CD4-positive, alpha-beta T cell treated with Interleukin-4 for 1 hour (primary cell): ENCODE results near the gene MED27.

Source experiments
- DNase-seq, 2 donors: peaks; one replicate each; pipeline ENCODE4 v3.0.0-alpha.2; 2020 to 2022

Gene MED27

GRCh38 chr9:132079391-132080091 lies at the start of gene MED27:
Gene MED27, minus strand, starts transcription at chr9:132079867. Its CDS starts 23 bp downstream, at chr9:132079844.
- peak; percentile 93 to 94 for DNase-seq

GRCh38 chr9:132127888-132128534 lies 48.3 kb upstream of the MED27 start:
- DNase-seq: no peak

- no peak for DNase-seq
Measured at GRCh38 chr9:132126680-132127236, 47.1 kb upstream of the MED27 start.

- peak in 1 of 2 donors; percentile 11 for DNase-seq
Measured at GRCh38 chr9:132125944-132126679, 46.4 kb upstream of the MED27 start.

- no peak for DNase-seq
Measured at GRCh38 chr9:132125361-132125760, 45.7 kb upstream of the MED27 start.

- DNase-seq: no peak
Measured at GRCh38 chr9:132124800-132125199, 45.1 kb upstream of the MED27 start.

GRCh38 chr9:132121021-132121420 lies 41.4 kb upstream of the MED27 start:
- no peak for DNase-seq

GRCh38 chr9:132117694-132118093 lies 38.0 kb upstream of the MED27 start:
- DNase-seq: no peak

GRCh38 chr9:132116583-132116982 lies 36.9 kb upstream of the MED27 start:
- no peak for DNase-seq

- DNase-seq: peak in 1 of 2 donors; percentile 8
Measured at GRCh38 chr9:132114102-132114707, 34.5 kb upstream of the MED27 start.

GRCh38 chr9:132109291-132109690 lies 29.6 kb upstream of the MED27 start:
- no peak for DNase-seq

GRCh38 chr9:132108728-132109127 lies 29.1 kb upstream of the MED27 start:
- DNase-seq: no peak

GRCh38 chr9:132099741-132100407 lies 20.2 kb upstream of the MED27 start:
- DNase-seq: no peak

GRCh38 chr9:132099167-132099566 lies 19.5 kb upstream of the MED27 start:
- DNase-seq: no peak

GRCh38 chr9:132094314-132094791 lies 14.7 kb upstream of the MED27 start:
- DNase-seq: no peak

- DNase-seq: no peak
Measured at GRCh38 chr9:132090771-132091170, 11.1 kb upstream of the MED27 start.

GRCh38 chr9:132087438-132088030 lies 7.9 kb upstream of the MED27 start:
- no peak for DNase-seq

- DNase-seq: no peak
Measured at GRCh38 chr9:132082188-132082587, 2.5 kb upstream of the MED27 start.

GRCh38 chr9:132078699-132079356 lies 839 bp downstream of the MED27 start:
- peak in 1 of 2 donors; percentile 3 for DNase-seq

GRCh38 chr9:132077881-132078698 lies 1.6 kb downstream of the MED27 start:
- peak in 1 of 2 donors; percentile 59 for DNase-seq
